ENCODE measurements around the gene MRPL18. TPM values are rescaled to one million over a fixed set of nuclear protein-coding genes. Genes with fewer than 3 reads are reported as not detected.

The MRPL18 gene
- total RNA-seq, 1 donor from 2014 or later = 69.8 TPM

DNA sequence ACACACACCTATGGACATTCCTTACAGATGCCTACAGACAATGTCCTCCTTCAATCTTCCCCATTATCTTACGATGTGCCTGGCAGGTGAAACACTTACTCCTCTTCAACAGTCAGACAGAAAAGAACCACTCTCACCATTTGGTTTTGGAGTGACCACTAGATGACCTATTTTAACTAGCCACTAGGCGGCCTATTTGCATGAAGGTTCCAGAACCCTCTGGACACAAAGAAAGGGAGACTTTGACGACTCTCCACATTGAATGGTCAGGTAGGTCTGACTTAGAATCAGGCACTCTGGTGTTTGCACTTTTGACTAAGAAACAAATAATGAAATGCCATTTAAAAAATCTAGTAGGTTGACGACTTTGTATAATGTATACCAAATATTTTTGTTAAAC, 51.8 kb downstream of the MRPL18 start:
- DNase-seq (ENCODE audit: low read depth in 2 of 2) = peak; percentile 14 to 32

- DNase-seq (ENCODE audit: low read depth in 2 of 2) = no peak
These were observed 54.7 kb downstream of the MRPL18 start for GRCh38 chr6:159844737-159845645.

Other genes starting within 250 kb of the MRPL18 start
- gene SOD2, start 97.2 kb upstream of the MRPL18 start, total RNA-seq = 133 and 182 TPM in 2 replicates
- 59.1 and 81.7 TPM in 2 replicates for gene WTAP, start 63.0 kb upstream of the MRPL18 start, total RNA-seq
- gene ACAT2, start 28.4 kb upstream of the MRPL18 start, total RNA-seq = 22.2 and 48.2 TPM in 2 replicates
- gene TCP1, start 865 bp upstream of the MRPL18 start, total RNA-seq = 245 and 262 TPM in 2 replicates
- not detected in 2 replicates for gene PNLDC1, start 9.8 kb downstream of the MRPL18 start, total RNA-seq
- not detected in 2 replicates for gene MAS1, start 100.5 kb downstream of the MRPL18 start, total RNA-seq
- gene IGF2R, start 178.6 kb downstream of the MRPL18 start, total RNA-seq = 65.6 and 93.7 TPM in 2 replicates